OCI-LY3 (cell line): ENCODE results near the gene IRX3.

Source experiments
- H2AFZ ChIP-seq: fragments of 200-600, 300-600 bp; shearing (Covaris generic); 2 replicates; pipeline ENCODE4 v1.6.0; 2014; ENCODE audit warnings: antibody characterized with exemption, low read depth, low read length
- H3K27ac ChIP-seq: fragments of 200-600, 300-600 bp; sonication (generic); 2 replicates; pipeline ENCODE4 v1.5.1; 2014; ENCODE audit warnings: mild to moderate bottlenecking, low read length, moderate library complexity, mixed read lengths
- H3K27me3 ChIP-seq: fragments of 200-600, 300-600 bp; sonication (generic); 2 replicates; pipeline ENCODE4 v1.6.1; 2014; ENCODE audit warnings: low read depth, low read length, mixed read lengths
- H3K36me3 ChIP-seq: fragments of 200-600, 300-600 bp; sonication (generic); replicated peaks from 2 replicates; pipeline ENCODE3; 2014; ENCODE audit warnings: low read depth, low read length, mixed read lengths
- H3K4me1 ChIP-seq: fragments of 300-600, 200-600 bp; sonication (generic); 2 replicates; pipeline ENCODE4 v1.6.1; 2014; ENCODE audit warnings: low read length, mixed read lengths
- H3K4me2 ChIP-seq: fragments of 200-600, 300-600 bp; sonication (generic); 2 replicates; pipeline ENCODE4 v1.6.1; 2014; ENCODE audit warnings: low read length, mixed read lengths
- H3K4me3 ChIP-seq: fragments of 300-600, 200-600 bp; sonication (generic); 2 replicates; pipeline ENCODE4 v1.5.1; 2014; ENCODE audit warnings: antibody characterized with exemption, mild to moderate bottlenecking, low read length, moderate library complexity
- H3K79me2 ChIP-seq: fragments of 300-600, 200-600 bp; shearing (Covaris generic); 2 replicates; pipeline ENCODE4 v1.6.1; 2014; ENCODE audit warnings: mild to moderate bottlenecking, low read length, mixed read lengths
- H3K9ac ChIP-seq: fragments of 300-600, 200-600 bp; shearing (Covaris generic); 2 replicates; pipeline ENCODE4 v1.6.0; 2014; ENCODE audit warnings: mild to moderate bottlenecking, low read length, moderate library complexity
- H3K9me3 ChIP-seq: fragments of 200-600, 300-600 bp; shearing (Covaris generic); 2 replicates; pipeline ENCODE4 v1.6.1; 2014; ENCODE audit warnings: low read length, mixed read lengths; ENCODE audit not compliant: insufficient read depth
- H4K20me1 ChIP-seq: fragments of 200-600, 300-600 bp; sonication (generic); 2 replicates; pipeline ENCODE4 v1.6.1; 2016; ENCODE audit warnings: low read length, mixed read lengths; ENCODE audit not compliant: insufficient read depth
- CTCF ChIP-seq: fragments of 200-600, 300-600 bp; sonication (generic); IDR thresholded peaks from 2 replicates; pipeline ENCODE4 v1.5.1; 2014; ENCODE audit warnings: antibody characterized with exemption, low read length, low read depth
- EZH2phosphoT487 ChIP-seq: fragments of 200-600 bp; shearing (Covaris generic); IDR thresholded peaks from 2 replicates; pipeline ENCODE4 v1.6.1; 2018; ENCODE audit warnings: antibody characterized with exemption, mixed run types, low read depth

The IRX3 gene

GRCh38 chr16:54313789-54314188 is 27.2 kb upstream of the IRX3 start:
- Histone ChIP-seq H3K27me3 (no peaks in the 10 kb centered on the region), H2AFZ (no peak overlapping the region), H3K4me2 (no peak overlapping the region), H3K36me3 (no peaks in the 10 kb centered on the region), H3K4me3 (no peak overlapping the region), H3K79me2 (no peaks in the 10 kb centered on the region), H3K9me3 (no peaks in the 10 kb centered on the region), H4K20me1 (no peaks in the 10 kb centered on the region), H3K4me1 (no peaks in the 10 kb centered on the region), H3K9ac (no peak overlapping the region), H3K27ac (no peak overlapping the region)
- TF ChIP-seq EZH2phosphoT487 (no peak), CTCF (no peak)

GRCh38 chr16:54312502-54312991 is 26.0 kb upstream of the IRX3 start:
- no peaks in the 10 kb centered on the region for H3K9me3 ChIP-seq
- no peak overlapping the region for H3K4me2 ChIP-seq
- H3K27ac ChIP-seq: no peak overlapping the region
- no peaks in the 10 kb centered on the region for H3K36me3 ChIP-seq
- H3K27me3 ChIP-seq: no peaks in the 10 kb centered on the region
- H2AFZ ChIP-seq: no peak overlapping the region
- no peak overlapping the region for H3K4me3 ChIP-seq
- H3K4me1 ChIP-seq: no peaks in the 10 kb centered on the region
- no peak overlapping the region for H3K9ac ChIP-seq
- no peaks in the 10 kb centered on the region for H4K20me1 ChIP-seq
- no peaks in the 10 kb centered on the region for H3K79me2 ChIP-seq
- no peak for TF ChIP-seq CTCF
- TF ChIP-seq EZH2phosphoT487: no peak

- Histone ChIP-seq H3K4me3 (no peak overlapping the region), H2AFZ (no peak overlapping the region), H3K9ac (no peak overlapping the region), H3K9me3 (no peaks in the 10 kb centered on the region), H3K4me1 (no peaks in the 10 kb centered on the region), H3K27ac (no peak overlapping the region), H3K79me2 (no peaks in the 10 kb centered on the region), H3K27me3 (no peaks in the 10 kb centered on the region), H3K36me3 (no peaks in the 10 kb centered on the region), H4K20me1 (no peaks in the 10 kb centered on the region), H3K4me2 (no peak overlapping the region)
- no peak for TF ChIP-seq EZH2phosphoT487
- no peak for TF ChIP-seq CTCF
Observed at GRCh38 chr16:54309341-54309740, 22.8 kb upstream of the IRX3 start.

GRCh38 chr16:54305080-54305479 is 18.5 kb upstream of the IRX3 start:
- Histone ChIP-seq H4K20me1 (no peaks in the 10 kb centered on the region), H2AFZ (no peak overlapping the region), H3K79me2 (no peaks in the 10 kb centered on the region), H3K4me1 (no peaks in the 10 kb centered on the region), H3K4me2 (no peak overlapping the region), H3K27ac (no peak overlapping the region), H3K36me3 (no peaks in the 10 kb centered on the region), H3K27me3 (no peaks in the 10 kb centered on the region), H3K4me3 (no peak overlapping the region), H3K9me3 (no peaks in the 10 kb centered on the region), H3K9ac (no peak overlapping the region)
- TF ChIP-seq CTCF: no peak
- no peak for TF ChIP-seq EZH2phosphoT487
